GM18907 (cell line): ENCODE measurements around the gene VMP1.
"Not testable (repeated sequence)": the region's sequence is repeated elsewhere in the genome, so short reads cannot be mapped to it uniquely, and the experiment has no call there.

ENCODE experiments used
- ATAC-seq: cut with Tn5 transposase; IDR thresholded peaks from one replicate; pipeline ENCODE4 v1.9.1; 2021; ENCODE audit warnings: mild to moderate bottlenecking, moderate library complexity; ENCODE audit not compliant: unreplicated experiment

The VMP1 gene

DNA sequence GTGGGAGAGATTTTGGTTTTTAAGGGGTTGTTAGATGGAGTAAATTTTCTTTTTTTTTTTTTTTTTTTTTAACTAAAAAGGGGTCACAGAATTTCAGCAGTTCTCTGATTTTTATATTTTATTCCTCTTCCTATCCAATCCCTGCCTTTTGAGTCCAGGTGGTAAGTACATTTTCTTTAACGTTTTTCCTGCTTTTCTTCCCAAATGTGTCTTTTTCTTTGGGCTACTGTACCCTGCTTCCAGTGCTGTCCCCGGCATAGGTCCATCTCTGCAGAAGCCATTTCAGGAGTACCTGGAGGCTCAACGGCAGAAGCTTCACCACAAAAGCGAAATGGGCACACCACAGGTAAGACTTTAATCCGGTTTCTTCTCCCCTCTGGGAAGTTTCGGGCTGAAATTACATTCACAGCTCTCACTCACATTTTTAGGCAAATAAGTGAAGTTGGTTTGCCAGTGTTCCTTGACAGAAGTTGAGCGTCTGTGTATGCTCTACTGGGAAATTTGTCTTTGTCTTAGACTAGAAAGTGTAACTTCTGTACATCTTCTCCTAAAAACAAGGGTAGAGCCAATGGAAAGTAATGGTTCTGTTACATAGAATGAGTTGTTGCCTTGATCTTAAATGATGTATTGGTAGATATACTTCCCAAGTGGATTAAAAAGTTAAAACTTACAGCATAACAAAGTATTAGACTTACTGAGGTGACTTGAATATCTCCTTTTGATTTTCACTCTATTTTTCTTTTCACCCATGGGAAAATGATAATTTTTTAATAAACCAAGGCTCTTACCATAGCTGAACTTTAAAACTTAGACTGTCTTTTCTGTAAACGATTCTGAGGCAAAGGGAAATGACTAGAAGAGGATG, 130.8 kb downstream of the VMP1 start:
- ATAC-seq = no peak

- no peak for ATAC-seq
Observed at GRCh38 chr17:59839651-59840328, 132.3 kb downstream of the VMP1 start.

DNA sequence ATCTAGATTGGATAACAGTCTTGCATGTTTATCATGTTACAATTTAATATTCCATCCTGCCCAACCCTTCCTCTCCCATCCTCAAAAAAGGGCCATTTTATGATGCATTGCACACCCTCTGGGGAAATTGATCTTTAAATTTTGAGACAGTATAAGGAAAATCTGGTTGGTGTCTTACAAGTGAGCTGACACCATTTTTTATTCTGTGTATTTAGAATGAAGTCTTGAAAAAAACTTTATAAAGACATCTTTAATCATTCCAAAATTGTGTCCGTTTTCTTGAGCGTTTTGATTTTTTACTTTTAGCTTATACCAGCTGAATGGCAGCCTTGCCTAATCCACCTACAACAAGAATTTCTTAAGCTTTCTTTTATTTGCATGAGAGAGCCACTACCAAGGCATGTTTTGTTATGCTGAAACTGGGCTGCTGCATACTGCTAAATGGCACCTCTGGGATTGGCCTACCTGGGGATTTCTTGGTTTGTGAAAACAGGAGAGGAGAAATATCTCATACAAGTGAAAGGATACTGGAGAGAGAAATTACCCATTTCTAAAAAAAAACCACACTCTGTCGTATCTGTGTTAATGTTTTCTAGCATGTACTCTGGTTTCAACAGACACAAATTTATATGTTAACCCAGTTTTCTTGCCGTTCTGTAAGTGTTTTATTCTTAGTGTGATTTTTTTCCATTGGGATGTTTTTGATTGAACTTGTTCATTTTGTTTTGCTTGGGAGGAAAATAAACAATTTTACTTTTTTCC, 133.1 kb downstream of the VMP1 start:
- ATAC-seq = no peak

DNA sequence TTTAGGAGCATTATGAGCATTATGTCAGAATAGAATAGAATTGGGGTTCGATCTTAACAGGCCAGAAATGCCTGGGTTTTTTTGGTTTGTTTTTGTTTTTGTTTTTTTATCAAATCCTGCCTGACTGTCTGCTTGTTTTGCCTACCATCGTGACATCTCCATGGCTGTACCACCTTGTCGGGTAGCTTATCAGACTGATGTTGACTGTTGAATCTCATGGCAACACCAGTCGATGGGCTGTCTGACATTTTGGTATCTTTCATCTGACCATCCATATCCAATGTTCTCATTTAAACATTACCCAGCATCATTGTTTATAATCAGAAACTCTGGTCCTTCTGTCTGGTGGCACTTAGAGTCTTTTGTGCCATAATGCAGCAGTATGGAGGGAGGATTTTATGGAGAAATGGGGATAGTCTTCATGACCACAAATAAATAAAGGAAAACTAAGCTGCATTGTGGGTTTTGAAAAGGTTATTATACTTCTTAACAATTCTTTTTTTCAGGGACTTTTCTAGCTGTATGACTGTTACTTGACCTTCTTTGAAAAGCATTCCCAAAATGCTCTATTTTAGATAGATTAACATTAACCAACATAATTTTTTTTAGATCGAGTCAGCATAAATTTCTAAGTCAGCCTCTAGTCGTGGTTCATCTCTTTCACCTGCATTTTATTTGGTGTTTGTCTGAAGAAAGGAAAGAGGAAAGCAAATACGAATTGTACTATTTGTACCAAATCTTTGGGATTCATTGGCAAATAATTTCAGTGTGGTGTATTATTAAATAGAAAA, 133.8 kb downstream of the VMP1 start:
- not testable (repeated sequence) for ATAC-seq

DNA sequence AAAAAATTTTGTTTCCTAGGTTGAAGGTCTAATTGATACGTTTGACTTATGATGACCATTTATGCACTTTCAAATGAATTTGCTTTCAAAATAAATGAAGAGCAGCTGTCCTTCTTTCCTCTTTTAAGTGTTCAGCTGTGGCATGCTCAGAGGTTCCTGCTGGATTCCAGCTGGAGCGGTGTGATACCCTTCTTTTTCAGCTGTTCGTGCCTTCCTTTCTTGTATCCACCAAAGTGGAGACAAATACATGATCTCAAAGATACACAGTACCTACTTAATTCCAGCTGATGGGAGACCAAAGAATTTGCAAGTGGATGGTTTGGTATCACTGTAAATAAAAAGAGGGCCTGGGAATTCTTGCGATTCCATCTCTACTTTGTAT, 134.4 kb downstream of the VMP1 start:
- ATAC-seq = not testable (repeated sequence)

DNA sequence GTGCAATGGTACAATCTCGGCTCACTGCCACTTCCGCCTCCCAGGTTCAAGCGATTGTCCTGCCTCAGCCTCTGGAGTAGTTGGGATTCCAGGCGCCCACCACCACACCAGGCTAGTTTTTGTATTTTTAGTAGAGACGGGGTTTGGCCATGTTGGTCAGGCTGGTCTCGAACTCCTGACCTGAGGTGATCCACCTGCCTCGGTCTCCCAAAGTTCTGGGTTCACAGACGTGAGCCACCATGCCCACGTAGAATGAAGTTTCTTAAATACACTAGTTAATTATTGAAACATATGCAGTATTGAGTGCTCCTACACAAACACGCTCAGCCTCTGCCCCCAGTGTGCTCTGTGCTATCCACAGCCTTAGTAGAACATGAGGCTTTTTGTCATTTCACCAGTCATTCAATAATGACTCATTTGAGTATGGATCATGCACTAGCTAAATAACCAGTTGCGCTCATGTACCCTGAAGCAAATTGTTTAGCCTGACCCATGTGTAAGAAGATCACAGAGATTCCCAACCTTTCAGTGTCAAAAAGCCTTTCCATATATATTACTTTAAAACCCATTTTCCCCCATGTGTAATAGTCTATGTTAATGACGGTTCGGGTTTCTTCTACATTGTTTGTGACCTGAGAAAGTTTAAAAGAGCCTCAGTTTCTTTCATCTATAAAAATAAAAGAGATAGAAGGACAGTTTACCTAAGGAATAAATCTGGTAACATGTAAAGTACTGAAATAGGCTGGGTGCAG, 135.6 kb downstream of the VMP1 start:
- peak; percentile 43 for ATAC-seq

DNA sequence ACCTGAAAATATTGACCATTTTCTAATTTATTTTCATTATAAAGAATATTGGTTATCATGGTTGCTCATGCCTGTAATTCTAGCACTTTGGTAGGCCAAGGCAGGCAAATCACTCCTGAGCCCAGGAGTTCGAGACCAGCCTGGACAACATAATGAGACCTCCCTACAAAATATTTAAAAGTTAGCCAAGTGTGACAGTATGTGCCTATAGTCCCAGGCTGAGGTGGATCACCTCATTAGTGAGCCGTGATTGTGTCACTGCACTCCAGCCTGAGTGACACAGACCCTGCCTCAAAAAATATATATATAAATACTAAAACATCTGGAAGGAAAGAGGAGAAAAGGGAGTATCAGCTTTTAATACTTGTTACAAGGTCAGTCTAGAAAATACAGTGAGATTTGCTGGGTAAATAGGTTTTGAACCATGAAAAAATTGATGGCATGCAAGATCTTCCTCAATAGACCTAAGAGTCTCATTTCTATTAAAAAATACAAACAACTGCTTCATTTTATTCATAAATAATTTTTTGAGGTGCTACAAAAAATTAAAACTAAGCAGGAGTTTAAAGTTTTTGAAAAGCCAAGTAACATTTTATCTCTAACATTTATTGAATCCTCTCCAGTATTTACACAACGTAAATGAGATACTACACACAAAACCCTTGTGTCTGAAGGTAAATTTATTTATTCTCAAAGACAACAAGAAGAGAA, 137.6 kb downstream of the VMP1 start:
- ATAC-seq = no peak

- no peak for ATAC-seq
Observed at GRCh38 chr17:59845595-59846393, 138.3 kb downstream of the VMP1 start.

DNA sequence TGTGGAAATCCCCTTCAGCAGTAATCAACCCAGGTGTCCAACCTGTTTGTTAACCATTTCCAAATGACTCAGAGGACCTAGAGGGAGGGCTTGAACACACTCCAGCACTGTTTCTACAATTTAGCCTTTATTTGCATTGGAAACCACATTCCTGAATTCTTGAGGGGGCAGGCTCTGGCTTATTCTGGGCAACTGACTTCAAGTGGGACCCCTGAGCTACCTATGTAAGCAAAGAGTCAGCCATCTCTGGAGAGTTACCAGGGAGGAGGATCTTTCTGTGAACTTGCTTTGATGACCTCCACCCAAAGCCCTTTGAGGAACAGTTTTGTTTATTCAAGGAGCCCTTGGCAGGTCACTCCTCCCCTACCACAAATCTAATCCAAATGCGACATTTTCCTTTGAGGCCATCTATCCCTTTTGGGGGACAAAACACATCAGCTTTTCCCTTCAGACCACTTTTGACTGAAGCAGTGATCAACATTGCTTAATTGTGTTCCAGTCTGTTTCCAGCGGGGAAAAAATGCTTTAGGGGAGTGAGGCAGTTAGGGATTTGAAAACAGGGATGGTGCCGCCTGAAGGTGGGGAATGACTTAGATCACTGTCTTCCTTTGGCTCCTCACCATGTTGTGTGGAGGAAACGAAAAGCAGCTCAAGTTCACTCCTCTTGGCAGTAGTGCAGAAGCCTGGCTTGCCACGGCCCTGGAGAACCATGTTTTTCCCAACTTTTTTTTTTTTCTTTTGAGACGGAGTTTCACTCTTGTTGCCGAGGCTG, 139.1 kb downstream of the VMP1 start:
- peak; percentile 45 for ATAC-seq

DNA sequence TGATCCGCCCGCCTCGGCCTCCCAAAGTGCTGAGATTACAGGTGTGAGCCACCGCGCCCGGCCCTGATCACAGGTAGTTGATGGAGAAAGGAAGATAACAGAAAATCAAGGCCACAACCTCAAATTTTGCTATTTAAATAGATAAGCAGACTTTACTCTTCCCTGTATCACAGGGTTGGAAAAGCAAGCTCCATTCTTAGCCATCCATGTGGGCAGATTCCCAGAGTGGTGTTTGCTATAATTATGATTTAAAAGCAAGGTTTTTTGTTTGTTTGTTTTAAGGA, 140.9 kb downstream of the VMP1 start:
- no peak for ATAC-seq

GRCh38 chr17:59848778-59849177, 141.3 kb downstream of the VMP1 start:
- peak; percentile 37 for ATAC-seq

DNA sequence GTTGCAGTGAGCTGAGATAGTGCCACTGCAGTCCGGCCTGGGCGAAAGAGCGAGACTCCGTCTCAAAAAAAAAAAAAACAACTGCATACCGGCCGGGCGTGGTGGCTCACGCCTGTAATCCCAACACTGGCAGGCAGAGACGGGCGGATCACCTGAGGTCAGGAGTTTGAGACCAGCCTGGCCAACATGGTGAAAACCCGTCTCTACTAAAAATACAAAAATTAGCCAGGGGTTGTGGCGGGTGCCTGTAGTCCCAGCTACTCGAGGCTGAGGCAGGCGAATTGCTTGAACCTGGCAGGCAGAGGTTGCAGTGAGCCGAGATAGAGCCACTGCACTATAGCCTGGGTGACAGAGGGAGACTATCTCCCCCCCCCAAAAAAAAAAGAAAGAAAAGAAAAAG, 142.9 kb downstream of the VMP1 start:
- ATAC-seq = not testable (repeated sequence)

DNA sequence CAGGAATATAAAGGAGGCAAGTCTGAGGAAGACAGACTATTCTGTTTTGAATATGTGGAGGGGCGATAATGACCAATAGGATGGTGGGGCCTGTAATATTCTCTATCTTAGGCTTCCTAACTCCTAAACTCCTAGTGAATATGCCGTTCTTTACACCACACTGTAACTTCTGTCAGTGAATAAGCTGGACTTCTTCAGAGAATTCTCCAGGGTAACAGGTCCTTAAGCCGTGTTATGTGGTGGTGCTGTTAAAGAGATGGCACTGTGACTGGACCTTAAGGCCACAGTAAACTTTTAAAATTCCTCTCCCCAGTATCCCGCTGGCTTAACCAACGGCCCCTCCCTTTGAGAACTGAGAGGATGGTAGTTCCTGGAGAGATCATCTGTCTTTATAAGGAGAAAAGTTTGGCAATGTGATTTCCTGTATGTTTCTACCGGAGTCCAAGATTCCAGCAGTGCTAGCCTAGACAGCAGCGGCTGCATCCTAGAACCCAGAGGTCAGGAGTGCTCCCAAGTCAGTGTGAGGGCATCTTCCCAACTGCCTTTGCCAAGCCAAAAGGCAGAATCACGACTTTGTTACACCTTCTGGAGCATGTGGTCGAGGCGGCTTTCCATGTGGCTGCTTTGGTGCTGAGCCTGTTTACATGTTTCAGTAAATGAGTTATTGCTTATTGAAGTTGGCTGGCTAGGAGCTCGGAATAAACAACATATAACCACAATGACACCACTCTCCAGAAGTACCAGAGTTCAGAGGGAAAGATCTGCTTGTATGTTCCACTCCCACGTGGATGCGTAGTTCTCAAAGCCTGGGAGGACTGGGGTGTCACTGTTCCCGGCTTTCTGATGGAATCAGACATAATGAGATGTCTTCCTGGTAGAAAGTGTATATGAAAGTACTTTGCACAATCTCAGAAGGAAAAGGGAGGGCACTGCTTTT, 144.3 kb downstream of the VMP1 start:
- no peak for ATAC-seq

- not testable (repeated sequence) for ATAC-seq
Observed at GRCh38 chr17:59852847-59853167, 145.4 kb downstream of the VMP1 start.

DNA sequence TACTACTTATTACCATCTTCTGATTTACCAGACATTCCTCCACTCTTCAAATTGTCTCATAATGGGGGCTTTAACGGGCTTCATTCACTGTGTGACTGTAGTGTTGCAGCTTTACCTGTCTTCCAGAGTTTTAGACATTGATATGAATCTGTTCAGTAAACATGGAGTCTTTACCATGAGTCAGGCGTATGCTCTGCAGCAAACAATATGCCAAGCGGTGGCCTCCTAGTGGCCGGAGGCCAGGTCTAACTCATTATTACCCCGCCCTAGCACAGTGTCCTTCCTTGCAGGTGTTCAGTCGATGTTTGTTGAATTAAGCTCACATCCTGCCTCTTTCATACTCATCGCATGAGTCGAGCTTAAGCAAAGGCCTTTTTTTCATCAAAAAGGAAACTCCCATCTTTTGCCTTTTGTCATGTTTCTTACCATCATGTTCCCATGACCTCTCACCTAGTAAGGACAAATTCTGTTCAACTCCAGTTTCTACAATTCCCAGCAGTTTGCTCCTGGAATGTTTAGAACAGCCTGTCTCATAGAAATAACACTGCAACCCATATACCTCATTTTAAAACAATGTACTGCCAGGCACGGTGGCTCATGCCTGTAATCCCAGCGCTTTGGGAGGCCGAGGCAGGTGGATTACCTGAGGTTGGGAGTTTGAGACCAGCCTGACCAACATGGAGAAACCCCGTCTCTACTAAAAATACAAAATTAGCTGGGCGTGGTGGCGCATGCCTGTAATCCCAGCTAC, 145.9 kb downstream of the VMP1 start:
- ATAC-seq = peak; percentile 45

DNA sequence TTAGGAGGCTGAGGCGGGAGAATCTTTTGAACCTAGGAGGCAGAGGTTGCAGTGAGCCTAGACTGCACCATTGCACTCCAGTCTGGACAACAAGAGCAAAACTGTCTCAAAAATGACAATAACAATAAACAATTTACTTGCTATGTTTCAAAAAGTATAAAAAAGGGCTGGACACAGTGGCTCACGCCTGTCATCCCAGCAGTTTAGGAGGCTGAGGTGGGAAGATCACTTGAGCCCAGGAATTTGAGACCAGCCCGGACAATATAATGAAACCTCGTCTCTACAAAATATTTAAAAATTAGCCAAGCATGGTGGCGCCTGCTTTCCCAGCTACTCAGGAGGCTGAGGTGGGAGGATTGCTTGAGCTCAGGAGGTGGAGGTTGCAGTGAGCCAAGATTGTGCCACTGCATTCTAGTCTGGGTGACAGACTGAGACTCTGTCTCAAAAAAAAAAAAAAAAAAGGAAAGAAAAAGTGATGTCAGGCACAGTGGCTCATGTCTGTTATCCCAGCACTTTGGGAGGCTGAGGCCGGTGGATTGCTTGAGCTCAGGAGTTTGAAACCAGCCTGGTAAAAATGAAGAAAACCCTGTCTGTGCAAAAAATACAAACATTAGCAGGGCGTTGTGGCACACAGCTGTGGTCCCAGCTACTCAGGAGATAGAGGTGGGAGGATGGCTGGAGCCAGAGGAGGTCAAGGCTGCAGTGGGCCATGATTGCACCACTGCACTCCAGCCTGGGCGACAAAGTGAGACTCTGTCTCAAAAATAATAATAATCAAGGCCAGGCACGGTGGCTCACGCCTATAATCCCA, 146.7 kb downstream of the VMP1 start:
- not testable (repeated sequence) for ATAC-seq
